Endothelial cell of umbilical vein (primary cell): ENCODE data around the gene VWA1. TPM values are rescaled to one million over a fixed set of nuclear protein-coding genes. Genes with fewer than 3 reads are reported as not detected.
"Not testable (repeated sequence)": the region's sequence is repeated elsewhere in the genome, so short reads cannot be mapped to it uniquely, and the experiment has no call there.

ENCODE experiments used
- BruUV-seq: library from RNA; stranded (reverse); fragments of 400-500 nt; replicated peaks from 2 replicates; lab custom pipeline; 2021; lab: Mats Ljungman, UMichigan
- CTCF ChIA-PET: fragments of 300-600, 350-600 bp; sonication (Branson Sonifier 250); formaldehyde crosslinking; loops from one replicate; lab custom pipeline; 2021; ENCODE audit warnings: antibody characterized with exemption, inconsistent platforms; lab: Charles Lee
- POLR2A ChIA-PET: fragments of 300-600, 350-600 bp; sonication (Branson Sonifier 250); formaldehyde crosslinking; loops from one replicate; lab custom pipeline; 2021; ENCODE audit warnings: antibody characterized with exemption, inconsistent platforms; lab: Charles Lee
- DNase-seq: peaks from one replicate; pipeline ENCODE4 v3.0.0-alpha.2; 2011; ENCODE audit warnings: low read depth, low spot score
- FAIRE-seq: peaks from 2 replicates; lab custom pipeline; 2011; peaks lifted over from hg19 to GRCh38; lab: Jason Lieb, UNC
- H2AFZ ChIP-seq: 2 replicates; pipeline ENCODE4 v1.6.0; 2012; ENCODE audit warnings: low read depth, low read length, control low read depth, inconsistent platforms
- H3K27ac ChIP-seq: 2 replicates; pipeline ENCODE4 v1.5.1; 2011; ENCODE audit warnings: low read depth, mild to moderate bottlenecking, control low read depth, low read length, moderate library complexity; ENCODE audit not compliant: insufficient read depth
- H3K27me3 ChIP-seq, 2 experiments: 2 replicates each; pipeline versions ENCODE4 v1.6.0 to v1.6.1; 2011; ENCODE audit warnings: low read length in 2 of 2, mixed read lengths in 1 of 2; ENCODE audit not compliant: control insufficient read depth in 2 of 2, insufficient read depth in 2 of 2
- H3K36me3 ChIP-seq, 2 experiments: 2 replicates in 1 of 2; 3 replicates in 1 of 2; pipeline ENCODE4 v1.5.1; 2011; ENCODE audit warnings: low read length in 2 of 2, mild to moderate bottlenecking in 1 of 2, moderate library complexity in 1 of 2; ENCODE audit not compliant: control insufficient read depth in 2 of 2, insufficient read depth in 2 of 2; ENCODE audit errors: extremely low read depth in 1 of 2
- H3K4me1 ChIP-seq: 3 replicates; pipeline ENCODE4 v1.5.1; 2011; ENCODE audit warnings: mild to moderate bottlenecking, low read length; ENCODE audit not compliant: control insufficient read depth, insufficient read depth; ENCODE audit errors: extremely low read depth
- H3K4me2 ChIP-seq: 2 replicates; pipeline ENCODE4 v1.6.1; 2011; ENCODE audit warnings: low read length, control low read depth, mixed read lengths; ENCODE audit not compliant: insufficient read depth
- H3K4me3 ChIP-seq, 3 experiments: fragments of 200-600 bp in 1 of 3; sonication (generic), shearing (Covaris generic) in 1 of 3; replicated peaks in 1 of 3; 2 replicates each; pipeline ENCODE4 v1.5.1; 2011 to 2016; ENCODE audit warnings: control low read depth in 3 of 3, low read length in 3 of 3, mild to moderate bottlenecking in 2 of 3, inconsistent platforms in 1 of 3, low read depth in 1 of 3, moderate library complexity in 1 of 3; ENCODE audit not compliant: insufficient read depth in 1 of 3
- H3K79me2 ChIP-seq: 2 replicates; pipeline ENCODE4 v1.6.0; 2012; ENCODE audit warnings: low read length, inconsistent platforms; ENCODE audit not compliant: control insufficient read depth, insufficient read depth
- H3K9ac ChIP-seq: replicated peaks from 2 replicates; pipeline ENCODE3; 2011; ENCODE audit warnings: low read length, control low read depth; ENCODE audit not compliant: insufficient read depth; ENCODE audit errors: extremely low read depth
- H3K9me1 ChIP-seq: replicated peaks from 3 replicates; pipeline ENCODE4 v1.6.0; 2011; ENCODE audit warnings: mild to moderate bottlenecking, low read length; ENCODE audit not compliant: control insufficient read depth, insufficient read depth; ENCODE audit errors: extremely low read depth
- H3K9me3 ChIP-seq: replicated peaks from 2 replicates; pipeline ENCODE4 v1.5.1; 2012; ENCODE audit warnings: low read length, inconsistent platforms; ENCODE audit not compliant: control insufficient read depth, insufficient read depth
- H4K20me1 ChIP-seq: replicated peaks from 2 replicates; pipeline ENCODE3; 2011; ENCODE audit warnings: mild to moderate bottlenecking, low read length; ENCODE audit not compliant: control insufficient read depth, insufficient read depth; ENCODE audit errors: extremely low read depth
- CTCF ChIP-seq, 2 donors: IDR thresholded peaks; 1 replicate in 1 of 2; 2 replicates in 1 of 2; pipeline ENCODE4 v1.5.1; 2011; ENCODE audit warnings: low read length in 2 of 2, mild to moderate bottlenecking in 2 of 2, moderate library complexity in 2 of 2, control low read depth in 1 of 2, inconsistent platforms in 1 of 2, low read depth in 1 of 2; ENCODE audit not compliant: insufficient read depth in 1 of 2; ENCODE audit errors: extremely low read depth in 1 of 2
- EZH2 ChIP-seq: IDR thresholded peaks from 2 replicates; pipeline ENCODE4 v1.6.1; 2012; ENCODE audit warnings: borderline replicate concordance, low read depth, mild to moderate bottlenecking, moderate library complexity, low read length, inconsistent platforms; ENCODE audit not compliant: severe bottlenecking
- FOS ChIP-seq: IDR thresholded peaks from 2 replicates; pipeline ENCODE4 v1.6.1; 2011; ENCODE audit warnings: mild to moderate bottlenecking, low read length, moderate library complexity, borderline replicate concordance; ENCODE audit not compliant: insufficient read depth
- GATA2 ChIP-seq: IDR thresholded peaks from 2 replicates; pipeline ENCODE4 v1.7.0; 2011; ENCODE audit warnings: low read depth, mild to moderate bottlenecking, moderate library complexity, mixed read lengths, low read length; ENCODE audit not compliant: insufficient read length, insufficient read depth
- JUN ChIP-seq: IDR thresholded peaks from 2 replicates; pipeline ENCODE4 v1.6.1; 2011; ENCODE audit warnings: borderline replicate concordance, low read depth; ENCODE audit not compliant: insufficient read length, insufficient read depth
- MAX ChIP-seq: IDR thresholded peaks from 2 replicates; pipeline ENCODE4 v1.6.1; 2011; ENCODE audit not compliant: insufficient read depth, insufficient read length
- MYC ChIP-seq: IDR thresholded peaks from one replicate; pipeline ENCODE4 v1.6.1; 2011; ENCODE audit warnings: mild to moderate bottlenecking, low read depth, low read length
- POLR2A ChIP-seq: IDR thresholded peaks from 2 replicates; pipeline ENCODE4 v1.6.1; 2012; ENCODE audit warnings: low read depth, mild to moderate bottlenecking, control low read depth, low read length
- POLR2AphosphoS5 ChIP-seq: IDR thresholded peaks from 2 replicates; pipeline ENCODE4 v1.6.1; 2012; ENCODE audit warnings: low read depth, mild to moderate bottlenecking, control low read depth, low read length, moderate library complexity; ENCODE audit not compliant: insufficient read depth
- dilution Hi-C: fragments of 300-500 bp; cut with MboI; formaldehyde crosslinking; loops from one replicate; pipeline ENCODE4 v1.15.0; 2019; ENCODE audit warnings: low sequenced_read_pairs; ENCODE audit not compliant: extremely low pct_ligation_motif_present
- intact Hi-C: fragments of 100-400 bp; cut with micrococcal nuclease; formaldehyde crosslinking; loops from one replicate; pipeline ENCODE4 v1.10.0; 2022
- polyA plus RNA-seq, 4 experiments: library from polyadenylated mRNA; depleted of rRNA in 3 of 4; stranded (reverse) in 3 of 4; unstranded in 1 of 4; fragments of >200 nt; gene quantifications; 2 replicates each; pipeline versions ENCODE4 v1.2.1 to v1.2.3, GENCODE V29; 2011 to 2012; ENCODE audit warnings: missing spikeins in 1 of 4
- total RNA-seq: library from RNA; stranded (reverse); gene quantifications from 2 replicates; pipeline ENCODE4 v1.2.3, GENCODE V29; 2021

Gene VWA1
- total and polyA plus RNA-seq, 2 donors (not counting 3 experiments of a cell fraction or from before 2014, with no cell fraction given), result 2.0 to 6.1 TPM

DNA sequence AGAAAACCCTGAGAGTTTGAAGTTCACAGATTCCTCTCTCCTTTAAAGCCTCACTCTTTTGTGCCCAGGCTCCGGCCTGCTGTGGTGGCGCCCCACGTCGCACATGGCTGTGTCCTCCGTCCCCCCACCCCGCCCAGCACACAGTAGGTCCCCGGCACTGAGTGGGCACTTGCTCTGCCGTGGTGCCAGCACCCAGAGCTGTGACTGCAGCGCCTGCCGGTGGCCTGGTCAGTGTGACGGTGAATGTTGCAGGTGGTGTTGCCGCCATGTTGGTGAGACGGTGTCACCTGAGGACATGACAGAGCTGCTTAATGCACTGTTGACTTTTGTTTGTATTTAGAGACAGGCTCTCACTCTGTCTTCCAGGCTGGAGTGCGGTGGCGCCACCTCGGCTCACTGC, 17.4 kb downstream of the VWA1 start:
- H3K4me1 ChIP-seq, result no peaks in the 10 kb centered on the region
- H3K36me3 ChIP-seq, result no peaks in the 10 kb centered on the region
- ChIA-PET POLR2A (no interaction called here), CTCF (no interaction called here)
- BruUV-seq, result no TSS peak
- no peaks in the 10 kb centered on the region for H3K79me2 ChIP-seq
- no peak overlapping the region for H3K4me2 ChIP-seq
- FAIRE-seq (no peak), DNase-seq (no peak)
- no peaks in the 10 kb centered on the region for H3K9me1 ChIP-seq
- no peak overlapping the region for H3K9ac ChIP-seq
- H3K27me3 ChIP-seq, result no peaks in the 10 kb centered on the region
- no peak overlapping the region for H2AFZ ChIP-seq
- TF ChIP-seq FOS (no peak), POLR2AphosphoS5 (no peak), EZH2 (no peak), GATA2 (no peak), MYC (no peak), POLR2A (no peak), CTCF (IDR thresholded peaks at IDR 0.05; ENCODE audit: extremely low read depth in 1 of 2, insufficient read depth in 1 of 2, low read depth in 1 of 2, low read length in 2 of 2) (no peak), MAX (no peak), JUN (no peak)
- dilution Hi-C loops, result no loop called here
- no peaks in the 10 kb centered on the region for H4K20me1 ChIP-seq
- no peaks in the 10 kb centered on the region for H3K9me3 ChIP-seq
- intact Hi-C loops, result no loop called here
- H3K27ac ChIP-seq, result no peak overlapping the region
- no peak overlapping the region for H3K4me3 ChIP-seq

DNA sequence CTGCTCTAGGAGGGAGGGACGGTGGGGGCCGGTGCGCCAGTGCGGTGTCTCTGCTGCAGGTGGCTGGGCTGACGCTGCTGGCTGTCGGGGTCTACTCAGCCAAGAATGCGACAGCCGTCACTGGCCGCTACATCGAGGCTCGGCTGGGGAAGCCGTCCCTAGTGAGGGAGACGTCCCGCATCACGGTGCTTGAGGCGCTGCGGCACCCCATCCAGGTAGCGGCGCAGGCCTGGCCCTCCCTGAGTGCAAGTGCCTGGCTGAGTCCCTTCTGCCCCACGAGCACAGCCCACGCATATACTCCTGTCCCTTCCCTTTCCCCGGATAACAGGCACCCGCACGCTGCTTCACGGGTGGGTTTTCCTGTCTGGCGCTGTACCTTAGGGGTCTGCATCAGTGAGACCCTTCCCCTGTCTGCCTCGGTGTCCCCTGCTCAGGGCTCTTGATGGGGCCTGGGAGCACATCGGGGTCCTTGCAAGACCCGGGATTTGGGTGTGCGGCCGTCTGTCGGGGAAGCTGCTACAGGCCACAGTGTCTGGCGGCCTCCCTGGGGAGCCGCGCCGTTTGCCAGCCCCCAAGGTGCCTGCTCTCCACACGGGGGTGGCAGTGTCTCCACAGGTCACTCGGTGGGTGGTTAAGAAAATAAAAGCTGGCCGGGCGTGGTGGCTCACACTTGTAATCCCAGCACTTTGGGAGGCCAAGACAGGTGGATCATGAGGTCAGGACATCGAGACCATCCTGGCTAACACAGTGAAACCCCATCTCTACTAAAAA, 19.0 kb downstream of the VWA1 start:
- H3K4me1 ChIP-seq, FAIRE-seq, H3K4me2 ChIP-seq, POLR2A ChIA-PET, H3K9me1 ChIP-seq, dilution Hi-C loops, H3K4me3 ChIP-seq, H3K9ac ChIP-seq, H4K20me1 ChIP-seq, H3K27me3 ChIP-seq, BruUV-seq, DNase-seq, H3K36me3 ChIP-seq, H2AFZ ChIP-seq, intact Hi-C loops, H3K27ac ChIP-seq, H3K9me3 ChIP-seq, H3K79me2 ChIP-seq: not testable (repeated sequence)
- CTCF ChIA-PET, result interaction anchor here (0.9 kb wide), 1 partner anchor 31 kb away, joined by 3 read pairs; no protein-coding TSS in a partner anchor
